H9 (cell line): ENCODE measurements around the gene BBC3. TPM values are rescaled to one million over a fixed set of nuclear protein-coding genes. Genes with fewer than 3 reads are reported as not detected.

Source experiments
- DNase-seq: peaks from one replicate; pipeline ENCODE4 v3.0.0-alpha.2; 2017
- H2AFZ ChIP-seq: one replicate; pipeline ENCODE4 v1.6.1; 2013; ENCODE audit warnings: mild to moderate bottlenecking, low read length, control low read depth, moderate library complexity
- H2AK5ac ChIP-seq: 2 replicates; pipeline ENCODE4 v1.6.1; 2013; ENCODE audit warnings: low read length, control low read depth, mixed read lengths; ENCODE audit not compliant: insufficient read length
- H2BK120ac ChIP-seq: one replicate; pipeline ENCODE4 v1.6.1; 2013; ENCODE audit warnings: low read depth, mild to moderate bottlenecking, low read length, control low read depth, inconsistent platforms; ENCODE audit not compliant: poor library complexity, severe bottlenecking
- H2BK12ac ChIP-seq: 2 replicates; pipeline ENCODE4 v1.6.1; 2013; ENCODE audit warnings: low read length, control low read depth, mixed read lengths, low read depth; ENCODE audit not compliant: insufficient read length
- H2BK15ac ChIP-seq: 2 replicates; pipeline ENCODE4 v1.6.1; 2013; ENCODE audit warnings: low read depth, low read length, control low read depth
- H2BK20ac ChIP-seq: one replicate; pipeline ENCODE4 v1.6.1; 2013; ENCODE audit warnings: low read depth, mild to moderate bottlenecking, low read length, control low read depth, inconsistent platforms; ENCODE audit not compliant: poor library complexity, severe bottlenecking
- H2BK5ac ChIP-seq: 2 replicates; pipeline ENCODE4 v1.6.1; 2013; ENCODE audit warnings: low read length, control low read depth, mixed read lengths; ENCODE audit not compliant: insufficient read length
- H3K14ac ChIP-seq: 2 replicates; pipeline ENCODE4 v1.6.1; 2013; ENCODE audit warnings: low read length, control low read depth; ENCODE audit not compliant: insufficient read depth
- H3K18ac ChIP-seq: 2 replicates; pipeline ENCODE4 v1.6.1; 2013; ENCODE audit warnings: low read depth, mild to moderate bottlenecking, mixed read lengths, low read length, control low read depth; ENCODE audit not compliant: insufficient read length
- H3K23ac ChIP-seq: 2 replicates; pipeline ENCODE4 v1.6.1; 2013; ENCODE audit warnings: low read length, control low read depth, mixed read lengths, low read depth; ENCODE audit not compliant: insufficient read length
- H3K23me2 ChIP-seq: 2 replicates; pipeline ENCODE4 v1.6.1; 2013; ENCODE audit warnings: low read depth, mild to moderate bottlenecking, mixed read lengths, low read length, control low read depth; ENCODE audit not compliant: insufficient read length, poor library complexity, severe bottlenecking
- H3K27ac ChIP-seq: 2 replicates; pipeline ENCODE4 v1.5.1; 2013; ENCODE audit warnings: low read length, control low read depth, mixed read lengths, low read depth; ENCODE audit not compliant: insufficient read length
- H3K27me3 ChIP-seq: 2 replicates; pipeline ENCODE4 v1.6.1; 2013; ENCODE audit warnings: low read length, control low read depth, inconsistent platforms; ENCODE audit not compliant: insufficient read depth
- H3K4ac ChIP-seq: 2 replicates; pipeline ENCODE4 v1.6.1; 2013; ENCODE audit warnings: low read depth, mild to moderate bottlenecking, control low read depth, inconsistent platforms, low read length, moderate library complexity
- H3K4me1 ChIP-seq: 2 replicates; pipeline ENCODE4 v1.6.1; 2013; ENCODE audit warnings: low read length, control low read depth, inconsistent platforms; ENCODE audit not compliant: insufficient read depth
- H3K4me2 ChIP-seq: 2 replicates; pipeline ENCODE4 v1.6.1; 2013; ENCODE audit warnings: low read length, control low read depth, mixed read lengths; ENCODE audit not compliant: insufficient read length, insufficient read depth
- H3K56ac ChIP-seq: 2 replicates; pipeline ENCODE4 v1.6.1; 2013; ENCODE audit warnings: low read depth, mild to moderate bottlenecking, mixed read lengths, low read length, control low read depth; ENCODE audit not compliant: insufficient read length
- H3K79me1 ChIP-seq: 2 replicates; pipeline ENCODE4 v1.6.1; 2013; ENCODE audit warnings: low read depth, mild to moderate bottlenecking, moderate library complexity, low read length, control low read depth, inconsistent platforms; ENCODE audit not compliant: insufficient read depth, poor library complexity, severe bottlenecking
- H3K79me2 ChIP-seq: 2 replicates; pipeline ENCODE4 v1.6.1; 2013; ENCODE audit warnings: low read length, control low read depth, inconsistent platforms; ENCODE audit not compliant: insufficient read depth
- H3K9ac ChIP-seq: 2 replicates; pipeline ENCODE4 v1.6.1; 2013; ENCODE audit warnings: low read length, control low read depth, mixed read lengths; ENCODE audit not compliant: insufficient read length; ENCODE audit errors: extremely low read depth
- H3K9me3 ChIP-seq: one replicate; pipeline ENCODE4 v1.6.1; 2013; ENCODE audit warnings: low read depth, low read length, inconsistent platforms; ENCODE audit not compliant: control insufficient read depth
- H3T11ph ChIP-seq: one replicate; pipeline ENCODE4 v1.6.1; 2013; ENCODE audit warnings: mild to moderate bottlenecking, low read length, control low read depth, inconsistent platforms
- H4K20me1 ChIP-seq: one replicate; pipeline ENCODE4 v1.6.1; 2013; ENCODE audit not compliant: control insufficient read depth, insufficient read length, insufficient read depth
- H4K5ac ChIP-seq: 2 replicates; pipeline ENCODE4 v1.6.1; 2013; ENCODE audit warnings: low read depth, mild to moderate bottlenecking, mixed read lengths, low read length, control low read depth; ENCODE audit not compliant: insufficient read length
- H4K8ac ChIP-seq: replicated peaks from 2 replicates; pipeline ENCODE4 v1.6.1; 2013; ENCODE audit warnings: low read length, control low read depth, mixed read lengths, low read depth; ENCODE audit not compliant: insufficient read length
- H4K91ac ChIP-seq: 2 replicates; pipeline ENCODE4 v1.6.1; 2013; ENCODE audit warnings: low read depth, mild to moderate bottlenecking, moderate library complexity, mixed read lengths, low read length, control low read depth; ENCODE audit not compliant: insufficient read length
- H3K27ac Mint-ChIP-seq, 3 experiments: 2 replicates in 2 of 3; 3 replicates in 1 of 3; pipeline ENCODE4 v1.8.0; 2020 to 2021; ENCODE audit warnings: mixed read lengths in 3 of 3, mild to moderate bottlenecking in 1 of 3, moderate library complexity in 1 of 3
- H3K27me3 Mint-ChIP-seq: 2 replicates; pipeline ENCODE4 v1.8.0; 2021; ENCODE audit warnings: low read depth, mild to moderate bottlenecking, moderate library complexity, mixed read lengths
- H3K36me3 Mint-ChIP-seq, 3 experiments: 2 replicates in 2 of 3; 3 replicates in 1 of 3; pipeline ENCODE4 v1.8.0; 2020 to 2021; ENCODE audit warnings: low read depth in 3 of 3, mixed read lengths in 3 of 3; ENCODE audit not compliant: insufficient read depth in 1 of 3
- H3K4me1 Mint-ChIP-seq, 2 experiments: 2 replicates each; pipeline ENCODE4 v1.8.0; 2020; ENCODE audit warnings: mixed read lengths in 2 of 2
- H3K4me3 Mint-ChIP-seq, 2 experiments: 2 replicates in 1 of 2; 3 replicates in 1 of 2; pipeline ENCODE4 v1.8.0; 2020 to 2021; ENCODE audit warnings: mild to moderate bottlenecking in 2 of 2, mixed read lengths in 2 of 2, moderate library complexity in 1 of 2
- H3K9me3 Mint-ChIP-seq, 2 experiments: 2 replicates in 1 of 2; 3 replicates in 1 of 2; pipeline ENCODE4 v1.8.0; 2020; ENCODE audit warnings: mild to moderate bottlenecking in 2 of 2, mixed read lengths in 2 of 2, moderate library complexity in 1 of 2
- CTCF ChIP-seq: fragments of 200-600 bp; sonication (generic); conservative IDR thresholded peaks from 3 replicates; pipeline ENCODE4 v1.8.0; 2021; ENCODE audit warnings: antibody characterized with exemption, mild to moderate bottlenecking
- WGBS: extraction: QIAGEN DNeasy Blood & Tissue Kit; methylation state at CpG from one replicate; pipeline ENCODE4 v1.1.7; 2013; ENCODE audit warnings: missing lambda C conversion rate, low lambda C conversion rate, mixed read lengths; ENCODE audit not compliant: insufficient read length; ENCODE audit errors: extremely low coverage; 5-methylcytosine and 5-hydroxymethylcytosine counted together
- total RNA-seq: library from RNA; stranded (reverse); gene quantifications from 2 replicates; pipeline ENCODE4 v1.2.1, GENCODE V29; 2021

The BBC3 gene
- total RNA-seq, 1 experiment from 2014 or later, result 23.2 TPM

GRCh38 chr19:47253970-47254369 lies 23.0 kb upstream of the BBC3 start:
- H3K4me3 Mint-ChIP-seq, result no peak overlapping the region
- Histone ChIP-seq H4K5ac (no peak overlapping the region), H3K27ac (no peak overlapping the region), H3K23me2 (peaks cover 12% of the 10 kb centered on the region), H4K20me1 (no peaks in the 10 kb centered on the region), H3K27me3 (no peaks in the 10 kb centered on the region), H2BK15ac (0 out of 2 replicates have a peak overlapping the region, but pooled peaks have one; percentile 100), H3K4me2 (no peak overlapping the region), H3K79me1 (no peaks in the 10 kb centered on the region), H2AK5ac (no peak overlapping the region), H3K23ac (no peak overlapping the region), H2BK120ac (no peak overlapping the region), H3K56ac (no peak overlapping the region), H3K4me1 (no peaks in the 10 kb centered on the region), H3K4ac (no peak overlapping the region), H3K9me3 (no peaks in the 10 kb centered on the region), H3T11ph (no peak overlapping the region), H3K18ac (no peak overlapping the region), H4K91ac (no peak overlapping the region), H3K9ac (no peak overlapping the region), H2AFZ (no peak overlapping the region), H2BK20ac (no peak overlapping the region), H2BK5ac (no peak overlapping the region), H2BK12ac (no peak overlapping the region), H3K14ac (no peak overlapping the region), H3K79me2 (no peaks in the 10 kb centered on the region), H4K8ac (no peak overlapping the region)
- no peaks in the 10 kb centered on the region; a peak in 1 of 5 replicates for H3K9me3 Mint-ChIP-seq
- H3K36me3 Mint-ChIP-seq, result peaks cover 9 to 15% (median 13%) of the 10 kb centered on the region in 3 experiments; a peak in 6 of 7 replicates
- peaks cover 4% of the 10 kb centered on the region; the same call in 1 of the 2 replicates for H3K27me3 Mint-ChIP-seq
- no peak overlapping the region for H3K27ac Mint-ChIP-seq
- peaks cover 16 to 27% of the 10 kb centered on the region in 2 experiments for H3K4me1 Mint-ChIP-seq
- no peak for DNase-seq
- no peak for TF ChIP-seq CTCF
- WGBS, result no CpG with 5 or more reads among the region's 5 CpGs
